GM12875 (cell line): Measurements from ENCODE around the gene PHACTR1.
"Not testable (repeated sequence)": the region's sequence is repeated elsewhere in the genome, so short reads cannot be mapped to it uniquely, and the experiment has no call there.

Source experiments
- H3K4me3 ChIP-seq: one replicate; pipeline ENCODE4 v1.5.1; 2011; ENCODE audit warnings: low read depth, low read length, control low read depth
- CTCF ChIP-seq: IDR thresholded peaks from 2 replicates; pipeline ENCODE4 v1.5.1; 2011; ENCODE audit warnings: low read depth, mild to moderate bottlenecking, control low read depth, inconsistent platforms, low read length, moderate library complexity, borderline replicate concordance; ENCODE audit not compliant: insufficient read depth

Gene PHACTR1

GRCh38 chr6:13159300-13159699 is 442.7 kb downstream of the PHACTR1 start:
- TF ChIP-seq CTCF: no peak
- no peak overlapping the region for H3K4me3 ChIP-seq

GRCh38 chr6:13159822-13160221 is 443.3 kb downstream of the PHACTR1 start:
- H3K4me3 ChIP-seq: not testable (repeated sequence)

GRCh38 chr6:13163161-13163944 is 446.8 kb downstream of the PHACTR1 start:
- no peak for TF ChIP-seq CTCF
- no peak overlapping the region for H3K4me3 ChIP-seq

GRCh38 chr6:13164291-13164690 is 447.7 kb downstream of the PHACTR1 start:
- TF ChIP-seq CTCF: no peak
- no peak overlapping the region for H3K4me3 ChIP-seq

- no peak overlapping the region for H3K4me3 ChIP-seq
- TF ChIP-seq CTCF: no peak
Observed at GRCh38 chr6:13165502-13166172, 449.1 kb downstream of the PHACTR1 start.

- H3K4me3 ChIP-seq: no peak overlapping the region
- no peak for TF ChIP-seq CTCF
Observed at GRCh38 chr6:13166269-13166668, 449.7 kb downstream of the PHACTR1 start.

- no peak overlapping the region for H3K4me3 ChIP-seq
- no peak for TF ChIP-seq CTCF
Observed at GRCh38 chr6:13166916-13167315, 450.3 kb downstream of the PHACTR1 start.
